NB4 (cell line): ENCODE measurements around the gene KIAA1210.

Source experiments
- DNase-seq: peaks from one replicate; pipeline ENCODE4 v3.0.0; 2010; ENCODE audit warnings: low read depth
- H3K4me3 ChIP-seq: one replicate; pipeline ENCODE4 v1.5.1; 2011; ENCODE audit warnings: mild to moderate bottlenecking, low read depth, low read length, moderate library complexity
- MYC ChIP-seq: IDR thresholded peaks from 2 replicates; pipeline ENCODE4 v1.6.1; 2011; ENCODE audit warnings: low read depth, low read length
- POLR2A ChIP-seq: IDR thresholded peaks from 2 replicates; pipeline ENCODE4 v1.6.1; 2011; ENCODE audit warnings: mild to moderate bottlenecking; ENCODE audit not compliant: insufficient read length; ENCODE audit errors: extremely low read depth
- TF ChIP-seq, protein P1 (sequence below): IDR thresholded peaks from one replicate; pipeline ENCODE4 v1.5.1; 2012; ENCODE audit warnings: low read depth, low read length
- TF ChIP-seq, protein P2 (sequence below): IDR thresholded peaks from 2 replicates; pipeline ENCODE4 v1.6.1; 2011; ENCODE audit warnings: low read depth, low read length

Gene KIAA1210

GRCh38 chrX:119069762-119070161, 57.9 kb downstream of the KIAA1210 start:
- no peak for DNase-seq
- no peak overlapping the region for H3K4me3 ChIP-seq
- TF ChIP-seq, protein P1, sequence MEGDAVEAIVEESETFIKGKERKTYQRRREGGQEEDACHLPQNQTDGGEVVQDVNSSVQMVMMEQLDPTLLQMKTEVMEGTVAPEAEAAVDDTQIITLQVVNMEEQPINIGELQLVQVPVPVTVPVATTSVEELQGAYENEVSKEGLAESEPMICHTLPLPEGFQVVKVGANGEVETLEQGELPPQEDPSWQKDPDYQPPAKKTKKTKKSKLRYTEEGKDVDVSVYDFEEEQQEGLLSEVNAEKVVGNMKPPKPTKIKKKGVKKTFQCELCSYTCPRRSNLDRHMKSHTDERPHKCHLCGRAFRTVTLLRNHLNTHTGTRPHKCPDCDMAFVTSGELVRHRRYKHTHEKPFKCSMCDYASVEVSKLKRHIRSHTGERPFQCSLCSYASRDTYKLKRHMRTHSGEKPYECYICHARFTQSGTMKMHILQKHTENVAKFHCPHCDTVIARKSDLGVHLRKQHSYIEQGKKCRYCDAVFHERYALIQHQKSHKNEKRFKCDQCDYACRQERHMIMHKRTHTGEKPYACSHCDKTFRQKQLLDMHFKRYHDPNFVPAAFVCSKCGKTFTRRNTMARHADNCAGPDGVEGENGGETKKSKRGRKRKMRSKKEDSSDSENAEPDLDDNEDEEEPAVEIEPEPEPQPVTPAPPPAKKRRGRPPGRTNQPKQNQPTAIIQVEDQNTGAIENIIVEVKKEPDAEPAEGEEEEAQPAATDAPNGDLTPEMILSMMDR, result no peak
- no peak for TF ChIP-seq POLR2A
- TF ChIP-seq MYC, result no peak
- TF ChIP-seq, protein P2, sequence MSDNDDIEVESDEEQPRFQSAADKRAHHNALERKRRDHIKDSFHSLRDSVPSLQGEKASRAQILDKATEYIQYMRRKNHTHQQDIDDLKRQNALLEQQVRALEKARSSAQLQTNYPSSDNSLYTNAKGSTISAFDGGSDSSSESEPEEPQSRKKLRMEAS, result no peak

GRCh38 chrX:119069128-119069527, 58.5 kb downstream of the KIAA1210 start:
- H3K4me3 ChIP-seq, result no peak overlapping the region
- DNase-seq, result no peak
- TF ChIP-seq, protein P1, result no peak
- TF ChIP-seq, protein P2, result no peak
- no peak for TF ChIP-seq POLR2A

GRCh38 chrX:119067023-119067739, 60.4 kb downstream of the KIAA1210 start:
- no peak for TF ChIP-seq MYC
- TF ChIP-seq, protein P1, result peak; percentile 56
- no peak overlapping the region for H3K4me3 ChIP-seq
- peak; percentile 46 for DNase-seq

GRCh38 chrX:119063428-119063827, 64.2 kb downstream of the KIAA1210 start:
- H3K4me3 ChIP-seq, result no peak overlapping the region
- TF ChIP-seq, protein P1, result no peak
- no peak for TF ChIP-seq MYC
- TF ChIP-seq POLR2A, result no peak
- TF ChIP-seq, protein P2, result no peak
- DNase-seq, result no peak

- no peak for TF ChIP-seq POLR2A
- TF ChIP-seq, protein P2, result no peak
- TF ChIP-seq MYC, result no peak
- TF ChIP-seq, protein P1, result no peak
- DNase-seq, result no peak
- no peak overlapping the region for H3K4me3 ChIP-seq
These were observed 64.8 kb downstream of the KIAA1210 start for GRCh38 chrX:119062750-119063374.
